ENCODE results near the gene POM121L12. TPM values are rescaled to one million over a fixed set of nuclear protein-coding genes. Genes with fewer than 3 reads are reported as not detected.

POM121L12 gene
- total RNA-seq, 1 donor from 2014 or later = not detected

GRCh38 chr7:53001221-53001620 is 34.2 kb upstream of the POM121L12 start:
- no peak for TF ChIP-seq CTCF (IDR thresholded peaks at IDR 0.05; ENCODE audit: partially characterized antibody, unreplicated experiment)
- Mint-ChIP-seq H3K27me3 (ENCODE audit: unreplicated experiment) (no peaks in the 10 kb centered on the region), H3K9me3 (ENCODE audit: unreplicated experiment) (no peaks in the 10 kb centered on the region), H3K4me3 (ENCODE audit: unreplicated experiment) (no peak overlapping the region), H3K36me3 (ENCODE audit: unreplicated experiment) (no peaks in the 10 kb centered on the region), H3K27ac (ENCODE audit: unreplicated experiment) (no peak overlapping the region), H3K4me1 (ENCODE audit: low read depth, unreplicated experiment) (no peaks in the 10 kb centered on the region)
- DNase-seq = no peak

GRCh38 chr7:53002389-53002788 is 33.0 kb upstream of the POM121L12 start:
- H3K36me3 Mint-ChIP-seq (ENCODE audit: unreplicated experiment) = peaks cover 8% of the 10 kb centered on the region
- no peaks in the 10 kb centered on the region for H3K4me1 Mint-ChIP-seq (ENCODE audit: low read depth, unreplicated experiment)
- H3K9me3 Mint-ChIP-seq (ENCODE audit: unreplicated experiment) = peaks cover 3% of the 10 kb centered on the region
- DNase-seq = no peak
- H3K27me3 Mint-ChIP-seq (ENCODE audit: unreplicated experiment) = no peaks in the 10 kb centered on the region
- no peak overlapping the region for H3K4me3 Mint-ChIP-seq (ENCODE audit: unreplicated experiment)
- no peak overlapping the region for H3K27ac Mint-ChIP-seq (ENCODE audit: unreplicated experiment)
- no peak for TF ChIP-seq CTCF (IDR thresholded peaks at IDR 0.05; ENCODE audit: partially characterized antibody, unreplicated experiment)

- Mint-ChIP-seq H3K27ac (ENCODE audit: unreplicated experiment) (no peak overlapping the region), H3K9me3 (ENCODE audit: unreplicated experiment) (peaks cover 3% of the 10 kb centered on the region), H3K4me1 (ENCODE audit: low read depth, unreplicated experiment) (no peaks in the 10 kb centered on the region), H3K4me3 (ENCODE audit: unreplicated experiment) (no peak overlapping the region), H3K27me3 (ENCODE audit: unreplicated experiment) (peaks cover 3% of the 10 kb centered on the region), H3K36me3 (ENCODE audit: unreplicated experiment) (peaks cover 8% of the 10 kb centered on the region)
- no peak for DNase-seq
- no peak for TF ChIP-seq CTCF (IDR thresholded peaks at IDR 0.05; ENCODE audit: partially characterized antibody, unreplicated experiment)
These were observed 31.6 kb upstream of the POM121L12 start for GRCh38 chr7:53003653-53004445.

- H3K4me3 Mint-ChIP-seq (ENCODE audit: unreplicated experiment) = no peak overlapping the region
- peaks cover 2% of the 10 kb centered on the region for H3K27me3 Mint-ChIP-seq (ENCODE audit: unreplicated experiment)
- no peak overlapping the region for H3K27ac Mint-ChIP-seq (ENCODE audit: unreplicated experiment)
- H3K4me1 Mint-ChIP-seq (ENCODE audit: low read depth, unreplicated experiment) = no peaks in the 10 kb centered on the region
- DNase-seq = no peak
- peaks cover 3% of the 10 kb centered on the region for H3K36me3 Mint-ChIP-seq (ENCODE audit: unreplicated experiment)
- peaks cover 2% of the 10 kb centered on the region for H3K9me3 Mint-ChIP-seq (ENCODE audit: unreplicated experiment)
- TF ChIP-seq CTCF (IDR thresholded peaks at IDR 0.05; ENCODE audit: partially characterized antibody, unreplicated experiment) = no peak
These were observed 21.5 kb upstream of the POM121L12 start for GRCh38 chr7:53013925-53014324.

GRCh38 chr7:53015463-53015862 is 20.0 kb upstream of the POM121L12 start:
- no peaks in the 10 kb centered on the region for H3K4me1 Mint-ChIP-seq (ENCODE audit: low read depth, unreplicated experiment)
- no peaks in the 10 kb centered on the region for H3K27me3 Mint-ChIP-seq (ENCODE audit: unreplicated experiment)
- TF ChIP-seq CTCF (IDR thresholded peaks at IDR 0.05; ENCODE audit: partially characterized antibody, unreplicated experiment) = no peak
- H3K36me3 Mint-ChIP-seq (ENCODE audit: unreplicated experiment) = no peaks in the 10 kb centered on the region
- DNase-seq = no peak
- no peak overlapping the region for H3K27ac Mint-ChIP-seq (ENCODE audit: unreplicated experiment)
- no peak overlapping the region for H3K4me3 Mint-ChIP-seq (ENCODE audit: unreplicated experiment)
- H3K9me3 Mint-ChIP-seq (ENCODE audit: unreplicated experiment) = no peaks in the 10 kb centered on the region
